CD14-positive monocyte (primary cell): ENCODE results near the gene EPHB2. TPM values are rescaled to one million over a fixed set of nuclear protein-coding genes. Genes with fewer than 3 reads are reported as not detected.

ENCODE experiments used
- DNase-seq, 3 donors: peaks; one replicate each; pipeline ENCODE4 v3.0.0-alpha.2; 2011 to 2022
- H2AFZ ChIP-seq: 2 replicates; pipeline ENCODE4 v1.6.0; 2012; ENCODE audit warnings: mild to moderate bottlenecking, low read depth, low read length, inconsistent platforms; ENCODE audit not compliant: insufficient read depth, poor library complexity, severe bottlenecking
- H3K27ac ChIP-seq, 2 donors: 1 replicate in 1 of 2; 2 replicates in 1 of 2; pipeline ENCODE4 v1.5.1; 2012 to 2013; ENCODE audit warnings: low read length in 2 of 2, control low read depth in 1 of 2, inconsistent platforms in 1 of 2, low read depth in 1 of 2, mild to moderate bottlenecking in 1 of 2
- H3K27me3 ChIP-seq, 2 donors: one replicate each; pipeline versions ENCODE4 v1.6.0 to v1.6.1; 2011 to 2013; ENCODE audit warnings: low read length in 2 of 2; ENCODE audit not compliant: control insufficient read depth in 2 of 2, insufficient read depth in 2 of 2
- H3K36me3 ChIP-seq, 2 donors: replicated peaks in 1 of 2; 1 replicate in 1 of 2; 2 replicates in 1 of 2; pipeline versions ENCODE4 v1.5.1 to v1.6.1; 2012 to 2013; ENCODE audit warnings: low read length in 2 of 2, control low read depth in 1 of 2, inconsistent platforms in 1 of 2, mild to moderate bottlenecking in 1 of 2; ENCODE audit not compliant: insufficient read depth in 2 of 2, control insufficient read depth in 1 of 2
- H3K4me1 ChIP-seq, 2 donors: 1 replicate in 1 of 2; 2 replicates in 1 of 2; pipeline versions ENCODE4 v1.5.1 to v1.6.1; 2012 to 2013; ENCODE audit warnings: low read length in 2 of 2, control low read depth in 1 of 2, inconsistent platforms in 1 of 2, mild to moderate bottlenecking in 1 of 2, moderate library complexity in 1 of 2; ENCODE audit not compliant: insufficient read depth in 2 of 2, control insufficient read depth in 1 of 2
- H3K4me2 ChIP-seq: replicated peaks from 2 replicates; pipeline ENCODE3; 2012; ENCODE audit warnings: low read length, moderate library complexity, mild to moderate bottlenecking; ENCODE audit not compliant: poor library complexity, severe bottlenecking; ENCODE audit errors: extremely low read depth
- H3K4me3 ChIP-seq, 3 experiments: fragments of 200-600 bp in 1 of 3; sonication (generic) in 1 of 3; replicated peaks in 1 of 3; 1 replicate in 2 of 3; 2 replicates in 1 of 3; pipeline ENCODE4 v1.5.1; 2011 to 2013; ENCODE audit warnings: low read length in 3 of 3, mild to moderate bottlenecking in 3 of 3, control low read depth in 2 of 3, low read depth in 2 of 3, inconsistent platforms in 1 of 3, moderate library complexity in 1 of 3
- H3K79me2 ChIP-seq: 2 replicates; pipeline ENCODE4 v1.6.0; 2012; ENCODE audit warnings: mild to moderate bottlenecking, control low read depth, inconsistent platforms, low read length, moderate library complexity; ENCODE audit not compliant: insufficient read depth
- H3K9ac ChIP-seq: 2 replicates; pipeline ENCODE4 v1.6.0; 2017; ENCODE audit warnings: low read length, mild to moderate bottlenecking; ENCODE audit not compliant: insufficient read depth, poor library complexity, severe bottlenecking
- H3K9me3 ChIP-seq, 2 donors: replicated peaks in 1 of 2; 1 replicate in 1 of 2; 2 replicates in 1 of 2; pipeline versions ENCODE4 v1.5.1 to v1.6.1; 2012 to 2013; ENCODE audit warnings: low read length in 2 of 2, control low read depth in 1 of 2; ENCODE audit not compliant: control insufficient read depth in 1 of 2, insufficient read depth in 1 of 2
- H4K20me1 ChIP-seq: 2 replicates; pipeline ENCODE4 v1.6.0; 2012; ENCODE audit warnings: mild to moderate bottlenecking, low read length, control low read depth, moderate library complexity; ENCODE audit not compliant: insufficient read depth
- H3K27ac Mint-ChIP-seq, 7 donors: one replicate each; pipeline ENCODE4 v1.8.0; 2020; ENCODE audit warnings: mild to moderate bottlenecking in 7 of 7, mixed read lengths in 7 of 7, moderate library complexity in 6 of 7, inconsistent platforms in 2 of 7
- H3K27me3 Mint-ChIP-seq, 3 donors: one replicate each; pipeline ENCODE4 v1.8.0; 2021 to 2022; ENCODE audit warnings: low read depth in 3 of 3, mild to moderate bottlenecking in 3 of 3, mixed read lengths in 3 of 3, moderate library complexity in 3 of 3, inconsistent platforms in 1 of 3
- H3K36me3 Mint-ChIP-seq, 2 donors: one replicate each; pipeline ENCODE4 v1.8.0; 2020; ENCODE audit warnings: mixed read lengths in 2 of 2, inconsistent platforms in 1 of 2, mild to moderate bottlenecking in 1 of 2
- H3K4me1 Mint-ChIP-seq: one replicate; pipeline ENCODE4 v1.8.0; 2020; ENCODE audit warnings: mild to moderate bottlenecking, mixed read lengths
- H3K4me3 Mint-ChIP-seq, 2 donors: one replicate each; pipeline ENCODE4 v1.8.0; 2020; ENCODE audit warnings: mild to moderate bottlenecking in 2 of 2, mixed read lengths in 2 of 2, moderate library complexity in 1 of 2
- H3K9me3 Mint-ChIP-seq, 7 donors: one replicate each; pipeline ENCODE4 v1.8.0; 2020 to 2022; ENCODE audit warnings: mixed read lengths in 7 of 7, mild to moderate bottlenecking in 6 of 7, moderate library complexity in 6 of 7, inconsistent platforms in 2 of 7
- CTCF ChIP-seq: fragments of 200-600 bp; IDR thresholded peaks from one replicate; pipeline ENCODE4 v1.8.0; 2022; ENCODE audit warnings: antibody characterized with exemption, mild to moderate bottlenecking
- WGBS: methylation state at CpG from one replicate; pipeline ENCODE4 v1.1.5; 2013; ENCODE audit warnings: missing lambda C conversion rate; ENCODE audit not compliant: insufficient coverage; 5-methylcytosine and 5-hydroxymethylcytosine counted together
- intact Hi-C, 2 donors: fragments of 100-400 bp; cut with micrococcal nuclease; formaldehyde crosslinking; loops; one replicate each; pipeline versions ENCODE4 v1.15.0 to v1.15.1; 2023
- polyA plus RNA-seq, 3 donors: library from polyadenylated mRNA; depleted of rRNA in 1 of 3; unstranded in 2 of 3; stranded (reverse) in 1 of 3; fragments of 300-500 nt in 2 of 3; fragments of >200 nt in 1 of 3; fragmentation: Illumina TruSeq in 2 of 3; gene quantifications; 1 replicate in 2 of 3; 2 replicates in 1 of 3; pipeline ENCODE4 v1.2.3, GENCODE V29; 2012 to 2021

Gene EPHB2
- polyA plus RNA-seq, 3 donors: 2.9 to 5.6 (median 3.4) TPM

GRCh38 chr1:22915816-22916470, 205.3 kb downstream of the EPHB2 start:
- H3K27me3 ChIP-seq: no peaks in the 10 kb centered on the region
- Mint-ChIP-seq H3K27ac (no peak overlapping the region), H3K4me1 (no peaks in the 10 kb centered on the region), H3K4me3 (no peak overlapping the region), H3K27me3 (peaks cover 3 to 8% (median 7%) of the 10 kb centered on the region in 3 donors), H3K36me3 (no peaks in the 10 kb centered on the region), H3K9me3 (peaks cover 0 to 2% (median 0%) of the 10 kb centered on the region in 7 donors)
- no peaks in the 10 kb centered on the region for H3K79me2 ChIP-seq
- no peak overlapping the region for H3K4me3 ChIP-seq
- no peak for DNase-seq
- no peaks in the 10 kb centered on the region for H3K9me3 ChIP-seq
- no peak overlapping the region for H3K27ac ChIP-seq
- no peak overlapping the region for H3K9ac ChIP-seq
- H3K36me3 ChIP-seq: no peaks in the 10 kb centered on the region
- H3K4me1 ChIP-seq: no peaks in the 10 kb centered on the region
- intact Hi-C loops: no loop called here
- H4K20me1 ChIP-seq: no peaks in the 10 kb centered on the region
- no peak for TF ChIP-seq CTCF
- no peak overlapping the region for H2AFZ ChIP-seq
- 46% methylated on average over 15 of the region's 15 CpGs for WGBS
- no peak overlapping the region for H3K4me2 ChIP-seq

- TF ChIP-seq CTCF: no peak
- Histone ChIP-seq H2AFZ (no peak overlapping the region), H4K20me1 (no peaks in the 10 kb centered on the region), H3K79me2 (no peaks in the 10 kb centered on the region), H3K27me3 (no peaks in the 10 kb centered on the region), H3K36me3 (no peaks in the 10 kb centered on the region), H3K4me2 (no peak overlapping the region), H3K4me3 (no peak overlapping the region), H3K9ac (no peak overlapping the region), H3K27ac (no peak overlapping the region), H3K4me1 (no peaks in the 10 kb centered on the region), H3K9me3 (no peaks in the 10 kb centered on the region)
- Mint-ChIP-seq H3K36me3 (no peaks in the 10 kb centered on the region), H3K4me3 (no peak overlapping the region), H3K27me3 (peaks cover 3 to 8% (median 7%) of the 10 kb centered on the region in 3 donors), H3K27ac (no peak overlapping the region), H3K9me3 (peaks cover 0 to 2% (median 0%) of the 10 kb centered on the region in 7 donors), H3K4me1 (no peaks in the 10 kb centered on the region)
- intact Hi-C loops: no loop called here
- 81% methylated on average over 8 of the region's 12 CpGs for WGBS
- no peak for DNase-seq
Measured at GRCh38 chr1:22916471-22916820, 205.8 kb downstream of the EPHB2 start.
